Measurements from ENCODE around the gene HUNK. TPM values are rescaled to one million over a fixed set of nuclear protein-coding genes. Genes with fewer than 3 reads are reported as not detected.

HUNK gene
- total RNA-seq, 1 experiment from 2014 or later = 7.0 TPM

DNA sequence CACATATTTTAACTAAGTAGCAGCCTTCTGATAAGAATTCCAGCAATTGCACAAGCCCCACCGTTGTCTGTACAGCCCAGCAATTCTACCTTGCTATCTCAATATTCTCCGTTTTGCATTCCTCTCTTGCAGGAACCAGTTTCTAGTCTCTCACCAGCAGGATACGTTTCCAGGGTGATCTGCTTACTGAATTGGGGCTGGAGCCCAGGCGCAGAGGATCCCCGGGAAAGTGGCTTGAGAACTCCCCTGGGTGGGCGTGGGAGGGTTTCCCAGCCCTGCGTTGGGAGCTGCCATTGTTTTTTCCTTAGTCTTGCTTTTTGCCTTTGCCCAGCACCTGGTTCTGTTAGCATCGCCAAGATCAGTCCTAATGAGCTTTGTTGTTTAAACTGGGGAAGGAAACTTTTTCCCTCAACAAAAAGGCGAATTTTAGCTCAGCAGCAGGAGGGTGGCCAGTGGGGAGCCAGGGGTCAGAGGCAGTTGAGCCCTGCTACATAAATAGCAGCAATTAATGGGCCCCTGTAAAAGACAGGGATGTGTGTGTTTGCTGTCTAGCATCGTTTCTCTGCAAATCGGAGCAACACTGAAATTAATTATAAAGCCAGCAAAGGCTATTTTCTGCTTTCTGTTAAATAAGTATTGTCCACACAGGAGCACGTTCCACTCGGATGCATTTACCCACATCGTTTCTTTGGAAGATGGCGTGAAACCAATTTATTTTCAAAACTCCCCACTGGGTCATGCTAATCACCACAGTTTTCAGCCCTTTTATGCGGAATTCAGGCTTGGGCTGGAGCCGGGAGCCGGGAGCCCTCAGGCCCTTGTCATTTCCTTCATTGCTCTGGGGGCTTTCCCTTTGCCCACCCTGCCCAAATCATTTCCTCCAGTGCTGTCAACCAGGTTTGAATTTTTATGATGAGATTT is 36.6 kb downstream of the HUNK start:
- TF ChIP-seq ATF6 (CRISPR knock-in tag; IDR thresholded peaks at IDR 0.05) (no peak), ZNF232 (CRISPR knock-in tag; IDR thresholded peaks at IDR 0.05) (no peak), NFYB (CRISPR knock-in tag; conservative IDR thresholded peaks at IDR 0.05; ENCODE audit: low read depth) (no peak), OVOL2 (CRISPR knock-in tag; IDR thresholded peaks at IDR 0.05; ENCODE audit: borderline replicate concordance) (no peak), ATF3 (CRISPR knock-in tag; conservative IDR thresholded peaks at IDR 0.05) (no peak), NFE2L1 (CRISPR knock-in tag; IDR thresholded peaks at IDR 0.05) (no peak), GRHL2 (CRISPR knock-in tag; IDR thresholded peaks at IDR 0.05; ENCODE audit: insufficient replicate concordance, severe bottlenecking) (no peak)
- TF ChIP-seq, protein P1, sequence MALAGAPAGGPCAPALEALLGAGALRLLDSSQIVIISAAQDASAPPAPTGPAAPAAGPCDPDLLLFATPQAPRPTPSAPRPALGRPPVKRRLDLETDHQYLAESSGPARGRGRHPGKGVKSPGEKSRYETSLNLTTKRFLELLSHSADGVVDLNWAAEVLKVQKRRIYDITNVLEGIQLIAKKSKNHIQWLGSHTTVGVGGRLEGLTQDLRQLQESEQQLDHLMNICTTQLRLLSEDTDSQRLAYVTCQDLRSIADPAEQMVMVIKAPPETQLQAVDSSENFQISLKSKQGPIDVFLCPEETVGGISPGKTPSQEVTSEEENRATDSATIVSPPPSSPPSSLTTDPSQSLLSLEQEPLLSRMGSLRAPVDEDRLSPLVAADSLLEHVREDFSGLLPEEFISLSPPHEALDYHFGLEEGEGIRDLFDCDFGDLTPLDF (CRISPR knock-in tag; IDR thresholded peaks at IDR 0.05) = no peak
- TF ChIP-seq, protein P2, sequence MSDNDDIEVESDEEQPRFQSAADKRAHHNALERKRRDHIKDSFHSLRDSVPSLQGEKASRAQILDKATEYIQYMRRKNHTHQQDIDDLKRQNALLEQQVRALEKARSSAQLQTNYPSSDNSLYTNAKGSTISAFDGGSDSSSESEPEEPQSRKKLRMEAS (CRISPR knock-in tag; IDR thresholded peaks at IDR 0.05) = no peak
- TF ChIP-seq, protein P3, sequence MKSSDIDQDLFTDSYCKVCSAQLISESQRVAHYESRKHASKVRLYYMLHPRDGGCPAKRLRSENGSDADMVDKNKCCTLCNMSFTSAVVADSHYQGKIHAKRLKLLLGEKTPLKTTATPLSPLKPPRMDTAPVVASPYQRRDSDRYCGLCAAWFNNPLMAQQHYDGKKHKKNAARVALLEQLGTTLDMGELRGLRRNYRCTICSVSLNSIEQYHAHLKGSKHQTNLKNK (CRISPR knock-in tag; IDR thresholded peaks at IDR 0.05) = no peak
- ChIA-PET POLR2A (no interaction called here), CTCF (no interaction called here)
- peaks cover 73% of the 10 kb centered on the region for H3K4me1 Mint-ChIP-seq
- no peaks in the 10 kb centered on the region; the same call in 1 of the 2 replicates for H3K9me3 Mint-ChIP-seq
- H3K36me3 Mint-ChIP-seq = no peaks in the 10 kb centered on the region
- no peaks in the 10 kb centered on the region for H3K27me3 Mint-ChIP-seq (ENCODE audit: low read depth)
- ATAC-seq (peak; percentile 28), DNase-seq (ENCODE audit: low spot score) (no peak)
- H3K4me3 Mint-ChIP-seq = peak overlapping the region; percentile 40
- H3K27ac Mint-ChIP-seq = peak overlapping the region; percentile 86

- Mint-ChIP-seq H3K27ac (peak overlapping the region; percentile 86), H3K4me3 (peak overlapping the region; percentile 40; the same call in 1 of the 2 replicates), H3K36me3 (no peaks in the 10 kb centered on the region), H3K4me1 (peaks cover 79% of the 10 kb centered on the region), H3K27me3 (ENCODE audit: low read depth) (no peaks in the 10 kb centered on the region), H3K9me3 (no peaks in the 10 kb centered on the region; the same call in 1 of the 2 replicates)
- ATAC-seq = no peak
- CTCF ChIA-PET = no interaction called here
- DNase-seq (ENCODE audit: low spot score) = no peak
- POLR2A ChIA-PET = interaction anchor here (0.7 kb wide), 1 partner anchor 177 kb away, joined by 7 read pairs; no protein-coding TSS in a partner anchor
- TF ChIP-seq ZNF532 (CRISPR knock-in tag; IDR thresholded peaks at IDR 0.05; ENCODE audit: borderline replicate concordance) (no peak), ZBTB43 (CRISPR knock-in tag; IDR thresholded peaks at IDR 0.05) (no peak), ZBTB21 (CRISPR knock-in tag; IDR thresholded peaks at IDR 0.05; ENCODE audit: borderline replicate concordance) (no peak), GTF2I (CRISPR knock-in tag; conservative IDR thresholded peaks at IDR 0.05) (no peak), ZNF121 (CRISPR knock-in tag; IDR thresholded peaks at IDR 0.05) (no peak), ELF4 (CRISPR knock-in tag; IDR thresholded peaks at IDR 0.05; ENCODE audit: low read depth) (no peak), CREM (CRISPR knock-in tag; IDR thresholded peaks at IDR 0.05) (no peak), ZNF219 (CRISPR knock-in tag; IDR thresholded peaks at IDR 0.05; ENCODE audit: borderline replicate concordance) (no peak), KAT7 (CRISPR knock-in tag; IDR thresholded peaks at IDR 0.05; ENCODE audit: borderline replicate concordance) (no peak)
- TF ChIP-seq, protein P1 (CRISPR knock-in tag; IDR thresholded peaks at IDR 0.05) = no peak
Observed at GRCh38 chr21:31910074-31910470, 37.3 kb downstream of the HUNK start.
